WTC11 (cell line): Measurements from ENCODE around the gene C18orf54. TPM values are rescaled to one million over a fixed set of nuclear protein-coding genes. Genes with fewer than 3 reads are reported as not detected.

Experiments
- ATAC-seq: fragments of 200-7000 bp; cut with Tn5 transposase; 2 replicates; pipeline ENCODE4 v1.10.0; 2021; ENCODE audit warnings: mild to moderate bottlenecking, moderate library complexity
- CTCF ChIA-PET: fragments of 300-600 bp; sonication (Branson Sonifier 250); formaldehyde crosslinking; loops from one replicate; lab custom pipeline; 2021; ENCODE audit warnings: antibody characterized with exemption; lab: Charles Lee
- POLR2A ChIA-PET: fragments of 350-600 bp; sonication (Branson Sonifier 250); formaldehyde crosslinking; loops from one replicate; lab custom pipeline; 2021; ENCODE audit warnings: antibody characterized with exemption; lab: Charles Lee
- DNase-seq: peaks from one replicate; pipeline ENCODE4 v3.0.0; 2021; ENCODE audit warnings: low spot score
- H3K27ac Mint-ChIP-seq: 2 replicates; pipeline ENCODE4 v1.8.0; 2021; ENCODE audit warnings: mixed read lengths
- H3K27me3 Mint-ChIP-seq: 2 replicates; pipeline ENCODE4 v1.8.0; 2021; ENCODE audit warnings: low read depth, mild to moderate bottlenecking, moderate library complexity, mixed read lengths
- H3K36me3 Mint-ChIP-seq: 2 replicates; pipeline ENCODE4 v1.8.0; 2021; ENCODE audit warnings: mixed read lengths
- H3K4me1 Mint-ChIP-seq: 2 replicates; pipeline ENCODE4 v1.8.0; 2022; ENCODE audit warnings: mixed read lengths
- H3K4me3 Mint-ChIP-seq: 2 replicates; pipeline ENCODE4 v1.8.0; 2021; ENCODE audit warnings: mild to moderate bottlenecking, moderate library complexity, mixed read lengths
- H3K9me3 Mint-ChIP-seq: 2 replicates; pipeline ENCODE4 v1.8.0; 2021; ENCODE audit warnings: mixed read lengths
- AR ChIP-seq: fragments of 250-450 bp; sonication (Bioruptor Pico); IDR thresholded peaks from 2 replicates; pipeline ENCODE4 v1.9.0; 2021; ENCODE audit warnings: mild to moderate bottlenecking
- ATF1 ChIP-seq: sonication (generic); formaldehyde crosslinking; IDR thresholded peaks from 2 replicates; pipeline ENCODE4 v1.8.1; 2023; ENCODE audit warnings: mild to moderate bottlenecking, moderate library complexity, missing genetic modification reagents
- ATF2 ChIP-seq: sonication (generic); formaldehyde crosslinking; IDR thresholded peaks from 2 replicates; pipeline ENCODE4 v1.8.1; 2022; ENCODE audit warnings: low read depth, missing genetic modification reagents, borderline replicate concordance
- CREB1 ChIP-seq: sonication (generic); formaldehyde crosslinking; IDR thresholded peaks from 2 replicates; pipeline ENCODE4 v1.8.0; 2023; ENCODE audit warnings: mild to moderate bottlenecking, missing genetic modification reagents
- NR2C2 ChIP-seq: sonication (generic); formaldehyde crosslinking; IDR thresholded peaks from 2 replicates; pipeline ENCODE4 v1.8.0; 2022; ENCODE audit warnings: mild to moderate bottlenecking, missing genetic modification reagents
- RELA ChIP-seq: sonication (generic); formaldehyde crosslinking; IDR thresholded peaks from 2 replicates; pipeline ENCODE4 v1.8.1; 2022; ENCODE audit warnings: missing genetic modification reagents, mild to moderate bottlenecking, borderline replicate concordance
- SP1 ChIP-seq: sonication (generic); formaldehyde crosslinking; conservative IDR thresholded peaks from 2 replicates; pipeline ENCODE4 v1.8.1; 2022; ENCODE audit warnings: missing genetic modification reagents
- TCF7 ChIP-seq: sonication (generic); formaldehyde crosslinking; IDR thresholded peaks from 2 replicates; pipeline ENCODE4 v1.8.0; 2022; ENCODE audit warnings: mild to moderate bottlenecking, low read depth, missing genetic modification reagents, moderate library complexity
- TEAD1 ChIP-seq: sonication (generic); formaldehyde crosslinking; IDR thresholded peaks from 2 replicates; pipeline ENCODE4 v1.8.0; 2022; ENCODE audit warnings: mild to moderate bottlenecking, missing genetic modification reagents
- ZBTB43 ChIP-seq: sonication (generic); formaldehyde crosslinking; IDR thresholded peaks from 2 replicates; pipeline ENCODE4 v1.8.1; 2023; ENCODE audit warnings: mild to moderate bottlenecking, missing genetic modification reagents
- ZNF232 ChIP-seq: sonication (generic); formaldehyde crosslinking; IDR thresholded peaks from 2 replicates; pipeline ENCODE4 v1.8.0; 2022; ENCODE audit warnings: mild to moderate bottlenecking, missing genetic modification reagents
- ZNF512 ChIP-seq: sonication (generic); formaldehyde crosslinking; IDR thresholded peaks from 2 replicates; pipeline ENCODE4 v1.8.1; 2022; ENCODE audit warnings: missing genetic modification reagents, borderline replicate concordance
- total RNA-seq: library from RNA; stranded (reverse); gene quantifications from 3 replicates; pipeline ENCODE4 v1.2.3, GENCODE V29; 2021
- TF ChIP-seq, protein P1 (sequence below): sonication (generic); formaldehyde crosslinking; IDR thresholded peaks from 2 replicates; pipeline ENCODE4 v1.8.1; 2022; ENCODE audit warnings: mild to moderate bottlenecking, missing genetic modification reagents, moderate library complexity, borderline replicate concordance
- TF ChIP-seq, protein P2 (sequence below): sonication (generic); formaldehyde crosslinking; IDR thresholded peaks from 2 replicates; pipeline ENCODE4 v1.8.0; 2022; ENCODE audit warnings: missing genetic modification reagents
- TF ChIP-seq, protein P3 (sequence below): fragments of 250-450 bp; sonication (Bioruptor Pico); IDR thresholded peaks from 2 replicates; pipeline ENCODE4 v1.9.0; 2021; ENCODE audit warnings: moderate library complexity, mild to moderate bottlenecking, inconsistent platforms, borderline replicate concordance
- TF ChIP-seq, protein P4 (sequence below): fragments of 250-450 bp; sonication (Bioruptor Pico); IDR thresholded peaks from 2 replicates; pipeline ENCODE4 v1.9.0; 2021; ENCODE audit warnings: mild to moderate bottlenecking

The C18orf54 gene
- total RNA-seq, 1 experiment from 2014 or later = 37.3 TPM

- Mint-ChIP-seq H3K27ac (no peak overlapping the region), H3K36me3 (no peaks in the 10 kb centered on the region), H3K4me1 (no peaks in the 10 kb centered on the region), H3K4me3 (no peak overlapping the region)
- ChIA-PET CTCF (no interaction called here), POLR2A (no interaction called here)
- DNase-seq = no peak
- TF ChIP-seq AR = no peak
- TF ChIP-seq TCF7 (CRISPR knock-in tag) = no peak
- TF ChIP-seq, protein P1, sequence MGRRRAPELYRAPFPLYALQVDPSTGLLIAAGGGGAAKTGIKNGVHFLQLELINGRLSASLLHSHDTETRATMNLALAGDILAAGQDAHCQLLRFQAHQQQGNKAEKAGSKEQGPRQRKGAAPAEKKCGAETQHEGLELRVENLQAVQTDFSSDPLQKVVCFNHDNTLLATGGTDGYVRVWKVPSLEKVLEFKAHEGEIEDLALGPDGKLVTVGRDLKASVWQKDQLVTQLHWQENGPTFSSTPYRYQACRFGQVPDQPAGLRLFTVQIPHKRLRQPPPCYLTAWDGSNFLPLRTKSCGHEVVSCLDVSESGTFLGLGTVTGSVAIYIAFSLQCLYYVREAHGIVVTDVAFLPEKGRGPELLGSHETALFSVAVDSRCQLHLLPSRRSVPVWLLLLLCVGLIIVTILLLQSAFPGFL (CRISPR knock-in tag) = no peak
- TF ChIP-seq CREB1 (CRISPR knock-in tag) = no peak
- TF ChIP-seq, all 79 proteins: peak for 0
- Mint-ChIP-seq H3K9me3 (peaks cover 3% of the 10 kb centered on the region), H3K27me3 (no peaks in the 10 kb centered on the region)
- no peak for ATAC-seq
Measured at GRCh38 chr18:54330768-54331548, 26.7 kb upstream of the C18orf54 start.

GRCh38 chr18:54335638-54336173 lies 22.0 kb upstream of the C18orf54 start:
- no peak for ATAC-seq
- no peak for DNase-seq
- POLR2A ChIA-PET = no interaction called here

DNA sequence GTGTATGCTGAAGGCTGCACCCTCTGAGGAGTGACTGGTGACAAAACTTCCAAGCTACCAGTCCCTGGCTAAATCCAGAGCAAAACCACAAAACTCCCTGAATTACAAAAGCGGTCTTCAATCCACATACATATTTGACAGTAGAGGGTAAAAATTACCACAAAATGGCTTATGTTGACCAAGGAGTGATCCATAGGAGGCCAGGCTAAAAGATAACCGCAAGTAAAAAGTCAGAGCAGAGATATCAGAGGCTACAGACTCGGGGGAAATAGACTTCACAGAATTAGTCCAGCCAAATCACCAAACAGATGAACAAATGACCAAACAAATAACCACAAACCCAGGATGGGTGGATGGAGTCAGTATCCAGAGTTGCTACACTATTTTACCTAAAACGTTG lies 19.5 kb upstream of the C18orf54 start:
- peaks cover 14% of the 10 kb centered on the region for H3K36me3 Mint-ChIP-seq
- no peaks in the 10 kb centered on the region for H3K27me3 Mint-ChIP-seq
- H3K4me3 Mint-ChIP-seq = no peak overlapping the region
- ChIA-PET POLR2A (no interaction called here), CTCF (no interaction called here)
- H3K27ac Mint-ChIP-seq = no peak overlapping the region
- no peaks in the 10 kb centered on the region for H3K4me1 Mint-ChIP-seq
- H3K9me3 Mint-ChIP-seq = peaks cover 31% of the 10 kb centered on the region
- DNase-seq (no peak), ATAC-seq (no peak)
- TF ChIP-seq TEAD1 (CRISPR knock-in tag) = no peak
- no peak for TF ChIP-seq ZBTB43 (CRISPR knock-in tag)
- no peak for TF ChIP-seq NR2C2 (CRISPR knock-in tag)
- TF ChIP-seq, protein P2, sequence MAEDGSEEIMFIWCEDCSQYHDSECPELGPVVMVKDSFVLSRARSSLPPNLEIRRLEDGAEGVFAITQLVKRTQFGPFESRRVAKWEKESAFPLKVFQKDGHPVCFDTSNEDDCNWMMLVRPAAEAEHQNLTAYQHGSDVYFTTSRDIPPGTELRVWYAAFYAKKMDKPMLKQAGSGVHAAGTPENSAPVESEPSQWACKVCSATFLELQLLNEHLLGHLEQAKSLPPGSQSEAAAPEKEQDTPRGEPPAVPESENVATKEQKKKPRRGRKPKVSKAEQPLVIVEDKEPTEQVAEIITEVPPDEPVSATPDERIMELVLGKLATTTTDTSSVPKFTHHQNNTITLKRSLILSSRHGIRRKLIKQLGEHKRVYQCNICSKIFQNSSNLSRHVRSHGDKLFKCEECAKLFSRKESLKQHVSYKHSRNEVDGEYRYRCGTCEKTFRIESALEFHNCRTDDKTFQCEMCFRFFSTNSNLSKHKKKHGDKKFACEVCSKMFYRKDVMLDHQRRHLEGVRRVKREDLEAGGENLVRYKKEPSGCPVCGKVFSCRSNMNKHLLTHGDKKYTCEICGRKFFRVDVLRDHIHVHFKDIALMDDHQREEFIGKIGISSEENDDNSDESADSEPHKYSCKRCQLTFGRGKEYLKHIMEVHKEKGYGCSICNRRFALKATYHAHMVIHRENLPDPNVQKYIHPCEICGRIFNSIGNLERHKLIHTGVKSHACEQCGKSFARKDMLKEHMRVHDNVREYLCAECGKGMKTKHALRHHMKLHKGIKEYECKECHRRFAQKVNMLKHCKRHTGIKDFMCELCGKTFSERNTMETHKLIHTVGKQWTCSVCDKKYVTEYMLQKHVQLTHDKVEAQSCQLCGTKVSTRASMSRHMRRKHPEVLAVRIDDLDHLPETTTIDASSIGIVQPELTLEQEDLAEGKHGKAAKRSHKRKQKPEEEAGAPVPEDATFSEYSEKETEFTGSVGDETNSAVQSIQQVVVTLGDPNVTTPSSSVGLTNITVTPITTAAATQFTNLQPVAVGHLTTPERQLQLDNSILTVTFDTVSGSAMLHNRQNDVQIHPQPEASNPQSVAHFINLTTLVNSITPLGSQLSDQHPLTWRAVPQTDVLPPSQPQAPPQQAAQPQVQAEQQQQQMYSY (CRISPR knock-in tag) = no peak
- TF ChIP-seq ATF1 = no peak
- no peak for TF ChIP-seq ATF2
- TF ChIP-seq, protein P3, sequence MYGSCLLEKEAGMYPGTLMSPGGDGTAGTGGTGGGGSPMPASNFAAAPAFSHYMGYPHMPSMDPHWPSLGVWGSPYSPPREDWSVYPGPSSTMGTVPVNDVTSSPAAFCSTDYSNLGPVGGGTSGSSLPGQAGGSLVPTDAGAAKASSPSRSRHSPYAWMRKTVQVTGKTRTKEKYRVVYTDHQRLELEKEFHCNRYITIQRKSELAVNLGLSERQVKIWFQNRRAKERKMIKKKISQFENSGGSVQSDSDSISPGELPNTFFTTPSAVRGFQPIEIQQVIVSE (CRISPR knock-in tag) = no peak

More at GRCh38 chr18:54335638-54336173, 22.0 kb upstream of the C18orf54 start:
- no peaks in the 10 kb centered on the region for H3K4me1 Mint-ChIP-seq
- CTCF ChIA-PET = no interaction called here
- H3K36me3 Mint-ChIP-seq = peaks cover 3% of the 10 kb centered on the region; the same call in 1 of the 2 replicates
- no peaks in the 10 kb centered on the region for H3K27me3 Mint-ChIP-seq
- peaks cover 18% of the 10 kb centered on the region for H3K9me3 Mint-ChIP-seq
- TF ChIP-seq, protein P4, sequence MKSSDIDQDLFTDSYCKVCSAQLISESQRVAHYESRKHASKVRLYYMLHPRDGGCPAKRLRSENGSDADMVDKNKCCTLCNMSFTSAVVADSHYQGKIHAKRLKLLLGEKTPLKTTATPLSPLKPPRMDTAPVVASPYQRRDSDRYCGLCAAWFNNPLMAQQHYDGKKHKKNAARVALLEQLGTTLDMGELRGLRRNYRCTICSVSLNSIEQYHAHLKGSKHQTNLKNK (CRISPR knock-in tag) = no peak
- TF ChIP-seq RELA (no peak), SP1 (CRISPR knock-in tag) (no peak), ZNF512 (CRISPR knock-in tag) (no peak), ZNF232 (CRISPR knock-in tag) (no peak)
- TF ChIP-seq, all 79 proteins: peak for 0
- Mint-ChIP-seq H3K4me3 (no peak overlapping the region), H3K27ac (no peak overlapping the region)
